Fibroblast of lung (primary cell): ENCODE results near the gene LRMDA.

ENCODE experiments used
- EZH2 ChIP-seq: IDR thresholded peaks from 2 replicates; pipeline ENCODE4 v1.5.1; 2012; ENCODE audit warnings: low read length, control low read depth, mild to moderate bottlenecking; ENCODE audit errors: missing control alignments
- TF ChIP-seq, protein P1 (sequence below), 2 donors: IDR thresholded peaks in 1 of 2; conservative IDR thresholded peaks in 1 of 2; 1 replicate in 1 of 2; 2 replicates in 1 of 2; pipeline ENCODE4 v1.5.1; 2011 to 2012; ENCODE audit warnings: low read length in 2 of 2, control low read depth in 1 of 2, inconsistent platforms in 1 of 2, low read depth in 1 of 2, mild to moderate bottlenecking in 1 of 2

DNA sequence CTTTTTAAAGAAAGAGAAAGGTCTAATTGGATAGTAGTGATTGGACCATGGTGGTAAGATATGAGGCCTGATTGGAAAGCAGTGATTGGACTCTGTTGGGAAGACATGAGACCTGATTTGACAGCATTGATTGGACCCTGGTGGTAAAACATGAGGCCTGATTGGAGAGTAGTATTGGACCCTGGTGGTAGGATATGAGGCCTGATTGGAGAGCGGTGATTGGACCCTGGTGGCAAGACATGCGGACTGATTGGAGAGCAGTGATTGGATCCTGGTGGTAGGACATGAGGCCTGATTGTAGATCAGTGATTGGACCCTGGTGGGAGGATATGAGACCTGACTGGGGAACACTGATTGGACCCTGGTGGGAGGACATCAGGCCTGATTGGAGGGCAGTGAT, 444.3 kb downstream of the LRMDA start:
- TF ChIP-seq, protein P1, sequence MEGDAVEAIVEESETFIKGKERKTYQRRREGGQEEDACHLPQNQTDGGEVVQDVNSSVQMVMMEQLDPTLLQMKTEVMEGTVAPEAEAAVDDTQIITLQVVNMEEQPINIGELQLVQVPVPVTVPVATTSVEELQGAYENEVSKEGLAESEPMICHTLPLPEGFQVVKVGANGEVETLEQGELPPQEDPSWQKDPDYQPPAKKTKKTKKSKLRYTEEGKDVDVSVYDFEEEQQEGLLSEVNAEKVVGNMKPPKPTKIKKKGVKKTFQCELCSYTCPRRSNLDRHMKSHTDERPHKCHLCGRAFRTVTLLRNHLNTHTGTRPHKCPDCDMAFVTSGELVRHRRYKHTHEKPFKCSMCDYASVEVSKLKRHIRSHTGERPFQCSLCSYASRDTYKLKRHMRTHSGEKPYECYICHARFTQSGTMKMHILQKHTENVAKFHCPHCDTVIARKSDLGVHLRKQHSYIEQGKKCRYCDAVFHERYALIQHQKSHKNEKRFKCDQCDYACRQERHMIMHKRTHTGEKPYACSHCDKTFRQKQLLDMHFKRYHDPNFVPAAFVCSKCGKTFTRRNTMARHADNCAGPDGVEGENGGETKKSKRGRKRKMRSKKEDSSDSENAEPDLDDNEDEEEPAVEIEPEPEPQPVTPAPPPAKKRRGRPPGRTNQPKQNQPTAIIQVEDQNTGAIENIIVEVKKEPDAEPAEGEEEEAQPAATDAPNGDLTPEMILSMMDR (conservative IDR thresholded peaks at IDR 0.05 in 1 of 2, IDR thresholded peaks at IDR 0.05 in 1 of 2; ENCODE audit: low read depth in 1 of 2, low read length in 2 of 2) = no peak
- TF ChIP-seq EZH2 = no peak
